ENCODE measurements around the gene MYT1.
"Not testable (repeated sequence)": the region's sequence is repeated elsewhere in the genome, so short reads cannot be mapped to it uniquely, and the experiment has no call there.

MYT1 gene

GRCh38 chr20:64165866-64166600, 1.8 kb downstream of the MYT1 start:
- no peaks in the 10 kb centered on the region for H3K4me1 Mint-ChIP-seq
- peaks cover 52% of the 10 kb centered on the region for H3K27me3 Mint-ChIP-seq
- no peaks in the 10 kb centered on the region for H3K9me3 Mint-ChIP-seq
- H3K4me3 Mint-ChIP-seq = no peak overlapping the region
- no peak for DNase-seq
- no peak overlapping the region for H3K27ac Mint-ChIP-seq
- H3K36me3 Mint-ChIP-seq = no peaks in the 10 kb centered on the region
- CTCF ChIA-PET = no interaction called here

- H3K27ac Mint-ChIP-seq = no peak overlapping the region
- no peak overlapping the region for H3K4me3 Mint-ChIP-seq
- no peaks in the 10 kb centered on the region for H3K9me3 Mint-ChIP-seq
- DNase-seq = no peak
- no peaks in the 10 kb centered on the region for H3K4me1 Mint-ChIP-seq
- CTCF ChIA-PET = no interaction called here
- H3K36me3 Mint-ChIP-seq = no peaks in the 10 kb centered on the region
- peaks cover 43% of the 10 kb centered on the region for H3K27me3 Mint-ChIP-seq
These were observed 2.7 kb downstream of the MYT1 start for GRCh38 chr20:64166721-64167615.

GRCh38 chr20:64167676-64168075, 3.4 kb downstream of the MYT1 start:
- peaks cover 40% of the 10 kb centered on the region for H3K27me3 Mint-ChIP-seq
- CTCF ChIA-PET = no interaction called here

GRCh38 chr20:64168381-64169090, 4.3 kb downstream of the MYT1 start:
- DNase-seq = no peak
- Mint-ChIP-seq H3K9me3 (no peaks in the 10 kb centered on the region), H3K27me3 (peaks cover 34% of the 10 kb centered on the region), H3K4me3 (no peak overlapping the region), H3K36me3 (no peaks in the 10 kb centered on the region), H3K4me1 (no peaks in the 10 kb centered on the region), H3K27ac (no peak overlapping the region)
- CTCF ChIA-PET = no interaction called here

More at GRCh38 chr20:64167676-64168075, 3.4 kb downstream of the MYT1 start:
- no peaks in the 10 kb centered on the region for H3K9me3 Mint-ChIP-seq
- H3K4me3 Mint-ChIP-seq = no peak overlapping the region
- no peak for DNase-seq
- no peaks in the 10 kb centered on the region for H3K4me1 Mint-ChIP-seq
- no peak overlapping the region for H3K27ac Mint-ChIP-seq
- H3K36me3 Mint-ChIP-seq = no peaks in the 10 kb centered on the region

- CTCF ChIA-PET = no interaction called here
These were observed 4.9 kb downstream of the MYT1 start for GRCh38 chr20:64169091-64169560.

GRCh38 chr20:64171211-64171610, 7.0 kb downstream of the MYT1 start:
- CTCF ChIA-PET = no interaction called here
- Mint-ChIP-seq H3K27me3 (peaks cover 19% of the 10 kb centered on the region), H3K27ac (no peak overlapping the region), H3K4me1 (no peaks in the 10 kb centered on the region), H3K36me3 (no peaks in the 10 kb centered on the region), H3K4me3 (no peak overlapping the region), H3K9me3 (no peaks in the 10 kb centered on the region)
- no peak for DNase-seq

More at GRCh38 chr20:64169091-64169560, 4.9 kb downstream of the MYT1 start:
- Mint-ChIP-seq H3K27me3 (peaks cover 32% of the 10 kb centered on the region), H3K4me3 (no peak overlapping the region), H3K27ac (no peak overlapping the region), H3K36me3 (no peaks in the 10 kb centered on the region), H3K9me3 (no peaks in the 10 kb centered on the region), H3K4me1 (no peaks in the 10 kb centered on the region)
- no peak for DNase-seq

- Mint-ChIP-seq H3K4me3 (no peak overlapping the region), H3K4me1 (no peaks in the 10 kb centered on the region), H3K9me3 (no peaks in the 10 kb centered on the region), H3K27me3 (peaks cover 16% of the 10 kb centered on the region), H3K36me3 (no peaks in the 10 kb centered on the region), H3K27ac (no peak overlapping the region)
- CTCF ChIA-PET = no interaction called here
- no peak for DNase-seq
These were observed 8.9 kb downstream of the MYT1 start for GRCh38 chr20:64173116-64173515.

- no peaks in the 10 kb centered on the region for H3K4me1 Mint-ChIP-seq
- H3K36me3 Mint-ChIP-seq = no peaks in the 10 kb centered on the region
- CTCF ChIA-PET = no interaction called here
- no peak overlapping the region for H3K4me3 Mint-ChIP-seq
- no peak for DNase-seq
- H3K9me3 Mint-ChIP-seq = peaks cover 8% of the 10 kb centered on the region
- H3K27me3 Mint-ChIP-seq = peaks cover 10% of the 10 kb centered on the region
- no peak overlapping the region for H3K27ac Mint-ChIP-seq
These were observed 12.3 kb downstream of the MYT1 start for GRCh38 chr20:64176551-64176950.

GRCh38 chr20:64176971-64177370, 12.7 kb downstream of the MYT1 start:
- no peak overlapping the region for H3K27ac Mint-ChIP-seq
- no peaks in the 10 kb centered on the region for H3K4me1 Mint-ChIP-seq
- H3K27me3 Mint-ChIP-seq = peaks cover 10% of the 10 kb centered on the region
- DNase-seq = no peak
- no peak overlapping the region for H3K4me3 Mint-ChIP-seq
- peaks cover 8% of the 10 kb centered on the region for H3K9me3 Mint-ChIP-seq
- CTCF ChIA-PET = no interaction called here
- no peaks in the 10 kb centered on the region for H3K36me3 Mint-ChIP-seq

GRCh38 chr20:64177384-64177783, 13.1 kb downstream of the MYT1 start:
- Mint-ChIP-seq H3K9me3 (peaks cover 8% of the 10 kb centered on the region), H3K36me3 (no peaks in the 10 kb centered on the region), H3K27ac (no peak overlapping the region), H3K4me1 (no peaks in the 10 kb centered on the region), H3K27me3 (peaks cover 7% of the 10 kb centered on the region), H3K4me3 (no peak overlapping the region)
- no peak for DNase-seq
- CTCF ChIA-PET = no interaction called here

- Mint-ChIP-seq H3K4me3 (no peak overlapping the region), H3K4me1 (no peaks in the 10 kb centered on the region), H3K36me3 (no peaks in the 10 kb centered on the region), H3K9me3 (peaks cover 8% of the 10 kb centered on the region), H3K27me3 (peaks cover 5% of the 10 kb centered on the region), H3K27ac (no peak overlapping the region)
- CTCF ChIA-PET = no interaction called here
- no peak for DNase-seq
These were observed 13.5 kb downstream of the MYT1 start for GRCh38 chr20:64177787-64178186.

GRCh38 chr20:64178925-64179324, 14.7 kb downstream of the MYT1 start:
- H3K4me1 Mint-ChIP-seq, H3K9me3 Mint-ChIP-seq, H3K36me3 Mint-ChIP-seq, CTCF ChIA-PET, DNase-seq, H3K27ac Mint-ChIP-seq, H3K27me3 Mint-ChIP-seq, H3K4me3 Mint-ChIP-seq: not testable (repeated sequence)

GRCh38 chr20:64179805-64180204, 15.6 kb downstream of the MYT1 start:
- H3K27me3 Mint-ChIP-seq = peaks cover 5% of the 10 kb centered on the region
- no peak overlapping the region for H3K4me3 Mint-ChIP-seq
- H3K27ac Mint-ChIP-seq = no peak overlapping the region

GRCh38 chr20:64180673-64181072, 16.4 kb downstream of the MYT1 start:
- Mint-ChIP-seq H3K9me3 (peaks cover 15% of the 10 kb centered on the region), H3K4me1 (no peaks in the 10 kb centered on the region), H3K36me3 (no peaks in the 10 kb centered on the region), H3K27ac (no peak overlapping the region), H3K4me3 (no peak overlapping the region), H3K27me3 (peaks cover 5% of the 10 kb centered on the region)
- CTCF ChIA-PET = no interaction called here
- DNase-seq = no peak

More at GRCh38 chr20:64179805-64180204, 15.6 kb downstream of the MYT1 start:
- H3K36me3 Mint-ChIP-seq = no peaks in the 10 kb centered on the region
- DNase-seq = no peak
- no peaks in the 10 kb centered on the region for H3K4me1 Mint-ChIP-seq
- CTCF ChIA-PET = no interaction called here
- H3K9me3 Mint-ChIP-seq = peaks cover 9% of the 10 kb centered on the region
